Stimulated activated naive CD8-positive, alpha-beta T cell treated with anti-CD3 and anti-CD28 coated beads, Interleukin-15, Interleukin-2, amounts not matched to agents 100 ng/mL and 50 ng/mL, for 24 hours (primary cell): ENCODE measurements around the gene ALDH3A1.
A peak's percentile ranks its signal among the peaks of the same experiment; 100 is the strongest.

Source experiments
- H3K27ac Mint-ChIP-seq: one replicate; pipeline ENCODE4 v1.8.0; 2021; ENCODE audit warnings: mild to moderate bottlenecking, mixed read lengths
- H3K27me3 Mint-ChIP-seq: one replicate; pipeline ENCODE4 v1.8.0; 2021; ENCODE audit warnings: mixed read lengths
- H3K36me3 Mint-ChIP-seq: one replicate; pipeline ENCODE4 v1.8.0; 2021; ENCODE audit warnings: low read depth, mixed read lengths
- H3K4me1 Mint-ChIP-seq: one replicate; pipeline ENCODE4 v1.8.0; 2021; ENCODE audit warnings: low read depth, mixed read lengths
- H3K4me3 Mint-ChIP-seq: one replicate; pipeline ENCODE4 v1.8.0; 2021; ENCODE audit warnings: mild to moderate bottlenecking, mixed read lengths
- H3K9me3 Mint-ChIP-seq: one replicate; pipeline ENCODE4 v1.8.0; 2021; ENCODE audit warnings: mixed read lengths

Gene ALDH3A1

DNA sequence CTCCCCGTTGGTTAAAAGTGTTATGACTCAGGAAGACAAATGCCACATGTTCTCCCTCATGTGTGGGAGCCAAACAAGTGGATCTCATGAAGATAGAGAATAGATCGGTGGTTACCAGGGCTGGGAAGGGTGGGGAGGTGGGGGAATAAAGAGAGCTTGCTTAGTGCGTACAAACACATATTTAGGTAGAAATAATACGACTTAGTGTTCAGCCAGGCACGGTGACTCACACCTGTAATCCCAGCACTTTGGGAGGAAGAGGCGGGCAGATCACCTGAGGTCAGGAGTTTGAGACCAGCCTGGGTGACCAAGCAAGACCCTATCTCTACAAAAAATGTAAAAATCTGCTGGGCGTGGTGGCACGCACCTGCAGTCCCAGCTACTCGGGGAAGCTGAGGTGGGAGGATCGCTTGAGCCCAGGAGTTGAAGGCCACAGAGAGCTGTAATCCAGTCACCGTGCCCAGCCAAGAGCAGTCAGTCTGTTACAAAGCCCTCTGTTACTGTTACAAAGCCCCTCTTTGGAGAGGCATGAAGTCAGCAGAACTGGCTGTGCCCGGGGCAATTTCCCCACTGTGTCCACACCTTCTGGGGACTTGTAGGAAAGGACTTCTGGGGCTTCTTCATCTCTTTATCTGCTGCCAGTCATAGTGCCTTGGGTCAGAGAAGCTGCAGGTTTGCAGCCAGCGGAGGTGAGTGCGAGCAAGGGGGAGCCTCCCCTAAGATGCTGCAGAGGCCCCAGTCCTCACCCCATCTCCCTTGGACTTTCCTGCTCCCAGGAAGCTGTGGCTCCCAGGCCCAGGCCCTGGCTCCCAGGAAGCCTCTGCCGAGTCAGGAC, 4.3 kb upstream of the ALDH3A1 start:
- no peaks in the 10 kb centered on the region for H3K9me3 Mint-ChIP-seq
- peaks cover 20% of the 10 kb centered on the region for H3K4me1 Mint-ChIP-seq
- H3K4me3 Mint-ChIP-seq: no peak overlapping the region
- no peak overlapping the region for H3K27ac Mint-ChIP-seq
- no peaks in the 10 kb centered on the region for H3K36me3 Mint-ChIP-seq
- H3K27me3 Mint-ChIP-seq: peaks cover 23% of the 10 kb centered on the region

- Mint-ChIP-seq H3K27me3 (peaks cover 19% of the 10 kb centered on the region), H3K4me3 (no peak overlapping the region), H3K27ac (no peak overlapping the region), H3K36me3 (no peaks in the 10 kb centered on the region), H3K4me1 (peaks cover 14% of the 10 kb centered on the region), H3K9me3 (no peaks in the 10 kb centered on the region)
These were observed 2.7 kb upstream of the ALDH3A1 start for GRCh38 chr17:19750835-19751234.

DNA sequence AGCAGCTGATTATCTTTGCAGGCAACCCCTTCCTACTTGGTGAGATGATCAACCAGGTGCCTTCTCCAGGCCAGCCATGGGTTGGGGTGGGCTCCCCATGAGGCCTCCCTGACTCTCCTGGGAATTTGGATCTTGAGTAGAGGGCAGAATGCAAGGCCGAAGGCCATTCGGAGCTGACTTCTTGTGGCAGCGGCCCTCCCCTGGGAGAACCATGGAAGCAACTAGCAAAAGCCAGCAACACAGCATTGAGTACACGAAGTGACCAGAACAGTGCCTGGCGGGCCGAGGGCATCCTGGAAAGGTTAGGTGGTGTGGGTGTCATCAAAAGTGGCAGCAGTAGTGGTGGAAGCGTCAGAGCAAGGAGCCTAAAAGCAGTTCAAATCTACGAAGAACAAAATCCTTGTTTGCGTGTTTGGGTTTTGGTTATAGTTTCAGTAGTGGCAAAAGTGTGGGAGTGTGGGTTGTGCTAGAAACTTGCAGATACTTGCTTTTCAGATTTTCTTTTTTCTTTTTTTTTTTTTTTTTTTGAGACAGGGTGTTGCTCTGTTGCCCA, 2.0 kb upstream of the ALDH3A1 start:
- Mint-ChIP-seq H3K4me1 (peaks cover 7% of the 10 kb centered on the region), H3K36me3 (no peaks in the 10 kb centered on the region), H3K4me3 (no peak overlapping the region), H3K27me3 (peaks cover 19% of the 10 kb centered on the region), H3K9me3 (no peaks in the 10 kb centered on the region), H3K27ac (peak overlapping the region; percentile 9)

- H3K27me3 Mint-ChIP-seq: peaks cover 19% of the 10 kb centered on the region
- no peak overlapping the region for H3K4me3 Mint-ChIP-seq
- H3K9me3 Mint-ChIP-seq: no peaks in the 10 kb centered on the region
- H3K27ac Mint-ChIP-seq: no peak overlapping the region
- H3K4me1 Mint-ChIP-seq: no peaks in the 10 kb centered on the region
- no peaks in the 10 kb centered on the region for H3K36me3 Mint-ChIP-seq
These were observed 702 bp upstream of the ALDH3A1 start for GRCh38 chr17:19748807-19749193.

GRCh38 chr17:19747159-19747719, 859 bp downstream of the ALDH3A1 start:
- Mint-ChIP-seq H3K4me3 (no peak overlapping the region), H3K36me3 (no peaks in the 10 kb centered on the region), H3K4me1 (no peaks in the 10 kb centered on the region), H3K9me3 (no peaks in the 10 kb centered on the region), H3K27me3 (peaks cover 19% of the 10 kb centered on the region), H3K27ac (no peak overlapping the region)

DNA sequence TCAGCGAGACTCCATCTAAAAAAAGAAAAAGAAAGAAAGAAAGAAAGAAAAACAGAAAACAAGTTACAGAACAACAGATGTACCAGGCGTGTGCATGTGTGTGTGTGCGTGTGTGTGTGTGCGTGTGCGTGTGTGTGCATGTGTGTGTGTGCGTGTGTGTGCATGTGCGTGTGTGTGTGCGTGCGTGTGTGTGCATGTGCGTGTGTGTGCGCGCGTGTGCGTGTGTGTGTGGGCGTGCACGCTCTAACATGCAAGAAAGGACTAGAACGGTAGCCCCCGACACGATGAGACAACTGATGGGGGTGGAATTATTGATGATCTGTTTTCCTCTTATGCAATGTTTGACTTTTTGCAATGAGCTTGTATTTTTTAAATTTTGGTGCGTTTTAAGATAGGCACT, 1.6 kb downstream of the ALDH3A1 start:
- H3K4me3 Mint-ChIP-seq: no peak overlapping the region
- peaks cover 19% of the 10 kb centered on the region for H3K27me3 Mint-ChIP-seq

DNA sequence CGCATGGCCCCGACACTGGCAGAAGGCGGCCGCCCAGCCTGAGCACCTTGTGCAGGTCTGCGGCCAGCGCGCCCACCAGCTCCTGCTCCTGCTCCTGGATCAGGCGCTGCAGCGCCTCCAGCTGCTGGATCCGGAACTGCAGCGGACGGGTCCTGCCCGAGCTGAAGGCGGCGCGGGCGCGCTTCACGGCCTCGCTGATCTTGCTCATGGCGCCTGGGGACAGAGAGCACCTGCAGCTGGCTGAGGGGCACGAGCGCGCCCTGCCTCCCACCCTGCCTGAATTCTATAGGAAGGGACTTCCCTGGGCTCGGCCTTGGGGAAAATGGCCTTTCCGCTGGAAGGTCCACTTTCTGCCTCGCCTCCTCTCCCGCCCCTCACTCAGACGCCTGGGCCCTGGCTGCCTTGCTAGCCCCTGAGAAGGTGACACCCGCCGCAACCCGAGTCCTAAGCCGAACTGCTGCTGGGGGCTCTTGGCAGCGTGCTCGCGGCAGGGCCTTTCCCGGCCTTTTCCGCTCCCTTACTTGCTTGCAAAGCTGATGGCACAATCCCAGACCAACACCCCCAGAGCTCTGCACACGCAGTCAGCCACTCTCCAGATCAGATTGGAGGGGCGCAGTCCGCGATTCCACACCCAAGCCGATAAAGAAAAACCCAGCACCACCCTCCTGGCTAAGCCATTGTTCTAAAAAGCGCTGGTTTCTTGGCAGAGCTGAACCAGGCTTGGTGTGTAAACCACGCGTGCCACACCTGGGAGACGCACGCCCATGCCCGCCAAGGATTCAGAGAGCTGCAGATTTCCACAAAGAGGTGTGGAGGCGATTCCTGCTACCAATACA, 3.0 kb downstream of the ALDH3A1 start:
- Mint-ChIP-seq H3K9me3 (no peaks in the 10 kb centered on the region), H3K36me3 (no peaks in the 10 kb centered on the region), H3K27ac (no peak overlapping the region), H3K4me1 (no peaks in the 10 kb centered on the region), H3K4me3 (peak overlapping the region; percentile 30), H3K27me3 (peaks cover 12% of the 10 kb centered on the region)

More for the DNA sequence above, 1.6 kb downstream of the ALDH3A1 start:
- H3K9me3 Mint-ChIP-seq: no peaks in the 10 kb centered on the region
- H3K4me1 Mint-ChIP-seq: no peaks in the 10 kb centered on the region
- no peak overlapping the region for H3K27ac Mint-ChIP-seq
- H3K36me3 Mint-ChIP-seq: no peaks in the 10 kb centered on the region

GRCh38 chr17:19744492-19744891, 3.6 kb downstream of the ALDH3A1 start:
- H3K27me3 Mint-ChIP-seq: peaks cover 12% of the 10 kb centered on the region
- peak overlapping the region; percentile 65 for H3K4me3 Mint-ChIP-seq
- H3K4me1 Mint-ChIP-seq: no peaks in the 10 kb centered on the region
- no peaks in the 10 kb centered on the region for H3K9me3 Mint-ChIP-seq
- no peaks in the 10 kb centered on the region for H3K36me3 Mint-ChIP-seq
- peak overlapping the region; percentile 31 for H3K27ac Mint-ChIP-seq

DNA sequence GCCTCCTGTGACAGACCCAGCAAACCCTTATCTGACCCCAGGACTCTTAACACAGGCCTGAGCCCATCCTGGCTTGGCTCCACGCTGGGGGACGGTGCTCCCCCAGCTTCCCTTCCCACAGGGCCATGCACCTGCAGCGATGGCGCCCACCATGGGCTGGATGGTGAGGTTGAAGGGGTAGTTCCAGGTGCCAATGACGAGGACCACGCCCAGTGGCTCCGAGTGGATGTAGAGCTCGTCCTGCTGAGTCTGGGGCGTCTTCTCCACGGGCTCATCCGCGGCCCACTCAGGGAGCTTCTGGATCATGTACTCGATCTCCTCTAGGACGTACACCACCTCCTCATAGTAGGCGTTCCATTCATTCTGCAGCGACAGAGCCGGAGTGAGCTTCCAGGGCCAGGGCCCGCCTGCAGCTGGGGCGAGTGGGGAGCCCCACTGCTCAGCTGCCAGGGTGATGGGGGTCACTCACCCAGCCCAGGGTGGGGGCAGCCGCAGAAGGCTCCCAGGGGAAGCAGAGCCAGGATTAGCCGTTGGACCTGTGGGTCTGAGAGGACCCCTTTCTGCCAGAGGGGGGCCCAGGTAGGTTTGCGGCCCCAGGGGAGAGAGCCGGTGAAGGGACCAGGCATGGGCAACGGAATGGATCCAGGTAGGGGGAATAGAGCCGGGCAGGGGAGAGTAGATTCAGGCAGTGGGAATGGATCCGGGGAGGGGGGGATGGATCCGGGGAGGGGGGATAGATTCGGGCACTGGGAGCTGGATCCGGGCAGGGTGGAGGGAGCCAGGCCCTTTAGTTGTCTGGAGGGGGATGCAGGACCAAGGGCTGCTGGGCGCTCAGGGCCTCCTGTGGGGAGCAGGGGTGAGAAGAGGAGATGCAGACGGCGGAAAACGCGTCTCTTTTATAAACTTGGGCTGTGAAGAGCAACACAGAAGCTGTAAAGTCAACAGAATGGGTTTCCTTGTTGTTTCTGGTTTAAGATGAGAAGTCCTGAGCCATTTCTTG, 4.7 kb downstream of the ALDH3A1 start:
- H3K4me1 Mint-ChIP-seq: no peaks in the 10 kb centered on the region
- H3K4me3 Mint-ChIP-seq: peak overlapping the region; percentile 30
- no peaks in the 10 kb centered on the region for H3K9me3 Mint-ChIP-seq
- H3K27ac Mint-ChIP-seq: no peak overlapping the region
- no peaks in the 10 kb centered on the region for H3K36me3 Mint-ChIP-seq
- peaks cover 7% of the 10 kb centered on the region for H3K27me3 Mint-ChIP-seq

DNA sequence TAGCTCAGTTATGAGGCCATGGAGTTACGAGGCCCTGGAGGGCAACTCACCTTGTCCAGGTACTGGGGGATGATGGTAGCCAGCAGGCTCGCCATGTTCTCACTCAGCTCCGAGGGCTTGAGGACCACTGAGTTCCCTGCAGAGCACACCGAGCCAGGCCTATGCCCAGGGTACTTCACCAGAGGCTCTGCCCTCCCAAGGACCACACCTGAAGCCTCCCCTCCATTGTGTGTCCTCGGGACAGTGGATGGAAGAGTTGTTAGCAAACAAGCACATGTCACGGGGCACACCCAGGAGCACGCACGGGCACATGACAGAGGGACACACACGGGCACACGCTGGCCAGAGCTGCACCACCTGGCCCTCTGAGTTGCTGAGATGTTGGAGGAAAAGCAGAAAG, 5.6 kb downstream of the ALDH3A1 start:
- H3K36me3 Mint-ChIP-seq: no peaks in the 10 kb centered on the region
- no peak overlapping the region for H3K27ac Mint-ChIP-seq
- H3K4me1 Mint-ChIP-seq: no peaks in the 10 kb centered on the region
- no peaks in the 10 kb centered on the region for H3K9me3 Mint-ChIP-seq
- H3K27me3 Mint-ChIP-seq: peaks cover under 1% of the 10 kb centered on the region
- no peak overlapping the region for H3K4me3 Mint-ChIP-seq

DNA sequence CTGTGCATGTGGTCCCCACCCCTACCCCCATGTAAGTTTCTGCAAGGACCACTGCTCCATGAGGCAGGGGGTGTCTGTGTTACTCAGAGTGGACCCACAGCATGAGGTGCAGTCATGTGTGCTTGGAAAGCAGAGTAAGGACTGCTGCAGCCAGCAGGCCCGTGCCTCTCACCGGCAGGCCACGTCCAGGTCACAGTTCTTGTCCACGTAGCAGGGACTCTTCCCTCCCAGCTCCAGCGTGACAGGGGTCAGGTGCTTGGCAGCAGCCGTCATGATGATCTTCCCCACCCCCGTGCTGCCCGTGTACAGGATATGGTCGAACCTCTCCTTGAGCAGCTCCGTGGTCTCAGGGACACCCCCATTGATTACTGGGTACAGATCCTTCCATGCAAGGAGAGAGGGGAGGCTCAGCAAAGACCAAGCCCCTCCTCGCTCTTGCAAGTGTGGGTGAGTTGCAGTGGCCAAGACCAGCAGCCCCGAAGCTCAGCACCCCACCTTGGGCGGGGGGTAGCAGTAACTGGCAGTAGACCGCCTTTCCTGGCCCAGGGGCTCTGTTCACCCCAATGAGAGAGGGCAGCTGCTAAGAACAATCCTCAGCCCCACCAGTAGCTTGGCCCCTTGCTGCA, 6.2 kb downstream of the ALDH3A1 start:
- Mint-ChIP-seq H3K4me3 (no peak overlapping the region), H3K27me3 (no peaks in the 10 kb centered on the region), H3K9me3 (no peaks in the 10 kb centered on the region), H3K27ac (no peak overlapping the region), H3K4me1 (no peaks in the 10 kb centered on the region), H3K36me3 (no peaks in the 10 kb centered on the region)

GRCh38 chr17:19740933-19741332, 7.2 kb downstream of the ALDH3A1 start:
- H3K4me3 Mint-ChIP-seq: no peak overlapping the region
- no peaks in the 10 kb centered on the region for H3K36me3 Mint-ChIP-seq
- H3K9me3 Mint-ChIP-seq: no peaks in the 10 kb centered on the region
- H3K27ac Mint-ChIP-seq: no peak overlapping the region
- H3K27me3 Mint-ChIP-seq: no peaks in the 10 kb centered on the region
- H3K4me1 Mint-ChIP-seq: no peaks in the 10 kb centered on the region

GRCh38 chr17:19739241-19740201, 8.6 kb downstream of the ALDH3A1 start:
- H3K27ac Mint-ChIP-seq: no peak overlapping the region
- no peaks in the 10 kb centered on the region for H3K36me3 Mint-ChIP-seq
- no peaks in the 10 kb centered on the region for H3K27me3 Mint-ChIP-seq
- no peaks in the 10 kb centered on the region for H3K9me3 Mint-ChIP-seq
- H3K4me3 Mint-ChIP-seq: no peak overlapping the region
- no peaks in the 10 kb centered on the region for H3K4me1 Mint-ChIP-seq
